GM12873 (cell line): Measurements from ENCODE around the gene SAMD4A.

ENCODE experiments used
- CTCF ChIP-seq: IDR thresholded peaks from 2 replicates; pipeline ENCODE4 v1.5.1; 2012; ENCODE audit warnings: low read depth, mild to moderate bottlenecking, moderate library complexity, low read length, control low read depth; ENCODE audit not compliant: insufficient read depth; ENCODE audit errors: missing control alignments

The SAMD4A gene

GRCh38 chr14:54662491-54663133 is 95.7 kb downstream of the SAMD4A start:
- no peak for TF ChIP-seq CTCF

GRCh38 chr14:54664961-54665360 is 98.0 kb downstream of the SAMD4A start:
- no peak for TF ChIP-seq CTCF

- no peak for TF ChIP-seq CTCF
These were observed 99.0 kb downstream of the SAMD4A start for GRCh38 chr14:54665946-54666345.

GRCh38 chr14:54667026-54667744 is 100.3 kb downstream of the SAMD4A start:
- TF ChIP-seq CTCF: no peak

GRCh38 chr14:54667764-54668163 is 100.8 kb downstream of the SAMD4A start:
- no peak for TF ChIP-seq CTCF

- TF ChIP-seq CTCF: no peak
These were observed 103.0 kb downstream of the SAMD4A start for GRCh38 chr14:54669721-54670561.

GRCh38 chr14:54671537-54671936 is 104.6 kb downstream of the SAMD4A start:
- no peak for TF ChIP-seq CTCF
